Measurements from ENCODE around the gene DCXR. TPM values are rescaled to one million over a fixed set of nuclear protein-coding genes. Genes with fewer than 3 reads are reported as not detected.

The DCXR gene
- total and polyA plus RNA-seq, 2 experiments from 2014 or later = 86.9 to 137 TPM

Other genes starting within 250 kb of the DCXR start
- 0.17 and 0.31 TPM in 2 replicates for gene GCGR, start 233.5 kb downstream of the DCXR start, total RNA-seq (2014; rRNA removed; shearing (Covaris generic))
- gene GCGR, start 233.5 kb downstream of the DCXR start, polyA plus RNA-seq (2016; fragmentation: Nextera tagmentation; extraction: Ambion mirVana) = 0.23 and 0.92 TPM in 2 replicates
- 85.2 and 110 TPM in 2 replicates for gene MCRIP1, start 204.4 kb downstream of the DCXR start, total RNA-seq (2014; rRNA removed; shearing (Covaris generic))
- 99.5 and 101 TPM in 2 replicates for gene MCRIP1, start 204.4 kb downstream of the DCXR start, polyA plus RNA-seq (2016; fragmentation: Nextera tagmentation; extraction: Ambion mirVana)
- not detected in 2 replicates for gene PPP1R27, start 202.6 kb downstream of the DCXR start, total RNA-seq (2014; rRNA removed; shearing (Covaris generic))
- gene PPP1R27, start 202.6 kb downstream of the DCXR start, polyA plus RNA-seq (2016; fragmentation: Nextera tagmentation; extraction: Ambion mirVana) = 0.40 and 0.65 TPM in 2 replicates
- 418 and 620 TPM in 2 replicates for gene P4HB, start 177.2 kb downstream of the DCXR start, total RNA-seq (2014; rRNA removed; shearing (Covaris generic))
- gene P4HB, start 177.2 kb downstream of the DCXR start, polyA plus RNA-seq (2016; fragmentation: Nextera tagmentation; extraction: Ambion mirVana) = 206 and 209 TPM in 2 replicates
- gene ARHGDIA, start 166.4 kb downstream of the DCXR start, total RNA-seq (2014; rRNA removed; shearing (Covaris generic)) = 80.1 and 125 TPM in 2 replicates
- 140 and 152 TPM in 2 replicates for gene ARHGDIA, start 166.4 kb downstream of the DCXR start, polyA plus RNA-seq (2016; fragmentation: Nextera tagmentation; extraction: Ambion mirVana)
- gene ALYREF, start 146.1 kb downstream of the DCXR start, total RNA-seq (2014; rRNA removed; shearing (Covaris generic)) = 236 TPM in 2 replicates
- 36.5 and 54.3 TPM in 2 replicates for gene ALYREF, start 146.1 kb downstream of the DCXR start, polyA plus RNA-seq (2016; fragmentation: Nextera tagmentation; extraction: Ambion mirVana)
- 149 and 188 TPM in 2 replicates for gene ANAPC11, start 146.0 kb downstream of the DCXR start, total RNA-seq (2014; rRNA removed; shearing (Covaris generic))
- 498 and 517 TPM in 2 replicates for gene ANAPC11, start 146.0 kb downstream of the DCXR start, polyA plus RNA-seq (2016; fragmentation: Nextera tagmentation; extraction: Ambion mirVana)
- 0.93 and 3.8 TPM in 2 replicates for gene NPB, start 135.5 kb downstream of the DCXR start, total RNA-seq (2014; rRNA removed; shearing (Covaris generic))
- gene NPB, start 135.5 kb downstream of the DCXR start, polyA plus RNA-seq (2016; fragmentation: Nextera tagmentation; extraction: Ambion mirVana) = 2.7 and 3.6 TPM in 2 replicates
- gene PCYT2, start 126.3 kb downstream of the DCXR start, total RNA-seq (2014; rRNA removed; shearing (Covaris generic)) = 65.2 and 82.9 TPM in 2 replicates
- 50.9 and 51.6 TPM in 2 replicates for gene PCYT2, start 126.3 kb downstream of the DCXR start, polyA plus RNA-seq (2016; fragmentation: Nextera tagmentation; extraction: Ambion mirVana)
- gene SIRT7, start 119.5 kb downstream of the DCXR start, total RNA-seq (2014; rRNA removed; shearing (Covaris generic)) = 20.8 and 29.7 TPM in 2 replicates
- gene SIRT7, start 119.5 kb downstream of the DCXR start, polyA plus RNA-seq (2016; fragmentation: Nextera tagmentation; extraction: Ambion mirVana) = 16.3 and 17.1 TPM in 2 replicates
- 32.0 and 33.4 TPM in 2 replicates for gene MAFG, start 110.0 kb downstream of the DCXR start, total RNA-seq (2014; rRNA removed; shearing (Covaris generic))
- 17.2 and 21.7 TPM in 2 replicates for gene MAFG, start 110.0 kb downstream of the DCXR start, polyA plus RNA-seq (2016; fragmentation: Nextera tagmentation; extraction: Ambion mirVana)
- 237 and 240 TPM in 2 replicates for gene PYCR1, start 100.4 kb downstream of the DCXR start, total RNA-seq (2014; rRNA removed; shearing (Covaris generic))
- 87.3 and 98.9 TPM in 2 replicates for gene PYCR1, start 100.4 kb downstream of the DCXR start, polyA plus RNA-seq (2016; fragmentation: Nextera tagmentation; extraction: Ambion mirVana)
- gene MYADML2, start 90.5 kb downstream of the DCXR start, total RNA-seq (2014; rRNA removed; shearing (Covaris generic)) = 0.78 and 1.7 TPM in 2 replicates
- gene MYADML2, start 90.5 kb downstream of the DCXR start, polyA plus RNA-seq (2016; fragmentation: Nextera tagmentation; extraction: Ambion mirVana) = 0.42 and 0.70 TPM in 2 replicates
- gene NOTUM, start 76.5 kb downstream of the DCXR start, total RNA-seq (2014; rRNA removed; shearing (Covaris generic)) = 0.66 and 1.6 TPM in 2 replicates
- gene NOTUM, start 76.5 kb downstream of the DCXR start, polyA plus RNA-seq (2016; fragmentation: Nextera tagmentation; extraction: Ambion mirVana) = 0.29 and 0.66 TPM in 2 replicates
- gene ASPSCR1, start 60.1 kb downstream of the DCXR start, total RNA-seq (2014; rRNA removed; shearing (Covaris generic)) = 40.4 and 46.9 TPM in 2 replicates
- 44.2 and 47.5 TPM in 2 replicates for gene ASPSCR1, start 60.1 kb downstream of the DCXR start, polyA plus RNA-seq (2016; fragmentation: Nextera tagmentation; extraction: Ambion mirVana)
- gene CENPX, start 14.8 kb downstream of the DCXR start, total RNA-seq (2014; rRNA removed; shearing (Covaris generic)) = 114 and 127 TPM in 2 replicates
- gene CENPX, start 14.8 kb downstream of the DCXR start, polyA plus RNA-seq (2016; fragmentation: Nextera tagmentation; extraction: Ambion mirVana) = 157 and 172 TPM in 2 replicates
- gene LRRC45, start 14.4 kb downstream of the DCXR start, total RNA-seq (2014; rRNA removed; shearing (Covaris generic)) = 40.7 and 41.6 TPM in 2 replicates
- gene LRRC45, start 14.4 kb downstream of the DCXR start, polyA plus RNA-seq (2016; fragmentation: Nextera tagmentation; extraction: Ambion mirVana) = 16.1 and 17.6 TPM in 2 replicates
- 211 and 293 TPM in 2 replicates for gene RAC3, start 6.0 kb downstream of the DCXR start, total RNA-seq (2014; rRNA removed; shearing (Covaris generic))
- 31.5 and 35.6 TPM in 2 replicates for gene RAC3, start 6.0 kb downstream of the DCXR start, polyA plus RNA-seq (2016; fragmentation: Nextera tagmentation; extraction: Ambion mirVana)
- 36.9 and 44.7 TPM in 2 replicates for gene RFNG, start 14.1 kb upstream of the DCXR start, total RNA-seq (2014; rRNA removed; shearing (Covaris generic))
- gene RFNG, start 14.1 kb upstream of the DCXR start, polyA plus RNA-seq (2016; fragmentation: Nextera tagmentation; extraction: Ambion mirVana) = 18.0 and 18.9 TPM in 2 replicates
- 228 and 242 TPM in 2 replicates for gene GPS1, start 14.2 kb upstream of the DCXR start, total RNA-seq (2014; rRNA removed; shearing (Covaris generic))
- 136 and 148 TPM in 2 replicates for gene GPS1, start 14.2 kb upstream of the DCXR start, polyA plus RNA-seq (2016; fragmentation: Nextera tagmentation; extraction: Ambion mirVana)
- 110 and 122 TPM in 2 replicates for gene DUS1L, start 28.1 kb upstream of the DCXR start, total RNA-seq (2014; rRNA removed; shearing (Covaris generic))
- 66.0 and 105 TPM in 2 replicates for gene DUS1L, start 28.1 kb upstream of the DCXR start, polyA plus RNA-seq (2016; fragmentation: Nextera tagmentation; extraction: Ambion mirVana)
- 692 and 849 TPM in 2 replicates for gene FASN, start 60.5 kb upstream of the DCXR start, total RNA-seq (2014; rRNA removed; shearing (Covaris generic))
- 110 and 120 TPM in 2 replicates for gene FASN, start 60.5 kb upstream of the DCXR start, polyA plus RNA-seq (2016; fragmentation: Nextera tagmentation; extraction: Ambion mirVana)
- 6.7 and 16.3 TPM in 2 replicates for gene CCDC57, start 175.1 kb upstream of the DCXR start, total RNA-seq (2014; rRNA removed; shearing (Covaris generic))
- 6.4 and 7.0 TPM in 2 replicates for gene CCDC57, start 175.1 kb upstream of the DCXR start, polyA plus RNA-seq (2016; fragmentation: Nextera tagmentation; extraction: Ambion mirVana)
- 10.6 and 14.4 TPM in 2 replicates for gene SLC16A3, start 191.3 kb upstream of the DCXR start, total RNA-seq (2014; rRNA removed; shearing (Covaris generic))
- gene SLC16A3, start 191.3 kb upstream of the DCXR start, polyA plus RNA-seq (2016; fragmentation: Nextera tagmentation; extraction: Ambion mirVana) = 2.9 and 3.5 TPM in 2 replicates
- 48.4 and 66.4 TPM in 2 replicates for gene CSNK1D, start 236.0 kb upstream of the DCXR start, total RNA-seq (2014; rRNA removed; shearing (Covaris generic))
- gene CSNK1D, start 236.0 kb upstream of the DCXR start, polyA plus RNA-seq (2016; fragmentation: Nextera tagmentation; extraction: Ambion mirVana) = 43.5 and 55.3 TPM in 2 replicates

All from GM23338 (cell line).